AG09309 (cell line): ENCODE data around the gene PIK3IP1.

ENCODE experiments used
- DNase-seq: peaks from one replicate; pipeline ENCODE4 v3.0.0-alpha.2; 2010; ENCODE audit warnings: low read depth
- H3K4me3 ChIP-seq: 2 replicates; pipeline ENCODE4 v1.5.1; 2011; ENCODE audit warnings: mild to moderate bottlenecking, low read depth, low read length, moderate library complexity; ENCODE audit not compliant: control insufficient read depth
- TF ChIP-seq, protein P1 (sequence below): IDR thresholded peaks from 2 replicates; pipeline ENCODE4 v1.5.1; 2011; ENCODE audit warnings: mild to moderate bottlenecking, low read depth, low read length, inconsistent platforms; ENCODE audit not compliant: insufficient read depth, control insufficient read depth; ENCODE audit errors: missing control alignments

PIK3IP1 gene

DNA sequence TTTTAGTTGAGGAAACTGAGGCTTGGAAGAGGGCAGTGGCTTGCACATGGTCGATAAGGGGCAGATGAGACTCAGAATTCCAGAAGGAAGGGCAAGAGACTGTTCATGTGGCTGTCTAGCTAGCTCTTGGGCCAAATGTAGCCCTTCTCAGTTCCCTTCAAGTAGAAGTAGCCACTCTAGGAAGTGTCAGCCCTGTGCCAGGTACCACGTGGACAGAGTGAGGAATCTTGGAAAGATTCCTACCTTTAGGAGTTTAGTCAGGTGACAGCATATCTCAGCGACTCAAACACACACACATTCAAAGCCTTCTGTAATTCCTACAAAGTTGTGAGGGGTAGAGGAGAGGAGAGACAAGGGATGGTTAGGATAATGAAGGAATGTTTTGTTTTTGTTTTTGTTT is 18.3 kb downstream of the PIK3IP1 start:
- TF ChIP-seq, protein P1, sequence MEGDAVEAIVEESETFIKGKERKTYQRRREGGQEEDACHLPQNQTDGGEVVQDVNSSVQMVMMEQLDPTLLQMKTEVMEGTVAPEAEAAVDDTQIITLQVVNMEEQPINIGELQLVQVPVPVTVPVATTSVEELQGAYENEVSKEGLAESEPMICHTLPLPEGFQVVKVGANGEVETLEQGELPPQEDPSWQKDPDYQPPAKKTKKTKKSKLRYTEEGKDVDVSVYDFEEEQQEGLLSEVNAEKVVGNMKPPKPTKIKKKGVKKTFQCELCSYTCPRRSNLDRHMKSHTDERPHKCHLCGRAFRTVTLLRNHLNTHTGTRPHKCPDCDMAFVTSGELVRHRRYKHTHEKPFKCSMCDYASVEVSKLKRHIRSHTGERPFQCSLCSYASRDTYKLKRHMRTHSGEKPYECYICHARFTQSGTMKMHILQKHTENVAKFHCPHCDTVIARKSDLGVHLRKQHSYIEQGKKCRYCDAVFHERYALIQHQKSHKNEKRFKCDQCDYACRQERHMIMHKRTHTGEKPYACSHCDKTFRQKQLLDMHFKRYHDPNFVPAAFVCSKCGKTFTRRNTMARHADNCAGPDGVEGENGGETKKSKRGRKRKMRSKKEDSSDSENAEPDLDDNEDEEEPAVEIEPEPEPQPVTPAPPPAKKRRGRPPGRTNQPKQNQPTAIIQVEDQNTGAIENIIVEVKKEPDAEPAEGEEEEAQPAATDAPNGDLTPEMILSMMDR, result no peak
- H3K4me3 ChIP-seq, result no peak overlapping the region
- no peak for DNase-seq

DNA sequence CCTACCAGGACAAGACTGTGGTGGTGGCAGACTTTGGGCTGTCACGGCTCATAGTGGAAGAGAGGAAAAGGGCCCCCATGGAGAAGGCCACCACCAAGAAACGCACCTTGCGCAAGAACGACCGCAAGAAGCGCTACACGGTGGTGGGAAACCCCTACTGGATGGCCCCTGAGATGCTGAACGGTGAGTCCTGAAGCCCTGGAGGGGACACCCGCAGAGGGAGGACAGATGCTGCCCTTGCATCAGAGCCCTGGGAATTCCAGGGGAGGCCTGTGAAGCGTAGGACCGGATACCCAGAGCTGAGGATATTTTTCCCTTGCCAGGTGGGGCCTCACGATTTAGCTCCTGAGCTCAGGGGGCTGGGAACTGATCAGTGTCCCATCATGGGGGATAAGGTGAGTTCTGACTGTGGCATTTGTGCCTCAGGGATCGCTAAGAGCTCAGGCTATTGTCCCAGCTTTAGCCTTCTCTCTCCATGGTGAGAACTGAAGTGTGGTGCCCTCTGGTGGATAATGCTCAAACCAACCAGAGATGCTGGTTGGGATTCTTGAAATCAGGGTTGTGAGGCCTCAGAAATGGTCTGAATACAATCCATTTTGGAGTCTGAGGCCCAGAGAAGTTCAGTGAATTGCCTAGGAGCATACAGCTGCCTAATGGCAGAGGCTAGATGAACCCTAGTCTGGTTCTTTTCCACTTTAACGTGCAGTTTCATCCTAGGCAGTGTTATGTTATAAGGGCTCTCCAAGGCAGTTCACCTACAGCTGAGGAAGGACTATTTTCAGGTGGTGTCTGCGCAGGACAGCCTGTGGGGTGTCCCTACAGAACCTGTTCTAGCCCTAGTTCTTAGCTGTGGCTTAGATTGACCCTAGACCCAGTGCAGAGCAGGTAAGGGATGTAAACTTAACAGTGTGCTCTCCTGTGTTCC is 19.5 kb downstream of the PIK3IP1 start:
- no peak for DNase-seq
- TF ChIP-seq, protein P1, result peak; percentile 78
- no peak overlapping the region for H3K4me3 ChIP-seq

DNA sequence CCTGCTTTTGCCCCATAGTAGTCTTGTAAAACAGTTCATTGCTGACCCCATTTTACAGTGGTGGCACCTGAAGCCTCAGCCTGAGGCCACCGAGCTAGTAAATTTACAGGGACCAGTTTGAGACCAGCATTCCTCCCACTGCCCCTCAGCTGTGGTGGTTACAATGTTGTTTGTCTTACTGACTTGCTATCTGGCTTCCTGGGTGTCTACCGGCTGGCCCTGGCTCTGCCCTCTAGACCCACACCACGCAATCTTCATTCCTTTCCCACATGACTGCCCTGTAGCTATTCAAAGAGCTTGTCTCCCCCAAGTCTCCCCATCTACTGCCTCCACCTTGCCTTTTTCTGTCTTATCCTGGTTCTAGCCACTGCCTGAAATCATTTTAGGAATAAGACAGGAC is 20.8 kb downstream of the PIK3IP1 start:
- no peak overlapping the region for H3K4me3 ChIP-seq
- TF ChIP-seq, protein P1, result no peak
- DNase-seq, result no peak

DNA sequence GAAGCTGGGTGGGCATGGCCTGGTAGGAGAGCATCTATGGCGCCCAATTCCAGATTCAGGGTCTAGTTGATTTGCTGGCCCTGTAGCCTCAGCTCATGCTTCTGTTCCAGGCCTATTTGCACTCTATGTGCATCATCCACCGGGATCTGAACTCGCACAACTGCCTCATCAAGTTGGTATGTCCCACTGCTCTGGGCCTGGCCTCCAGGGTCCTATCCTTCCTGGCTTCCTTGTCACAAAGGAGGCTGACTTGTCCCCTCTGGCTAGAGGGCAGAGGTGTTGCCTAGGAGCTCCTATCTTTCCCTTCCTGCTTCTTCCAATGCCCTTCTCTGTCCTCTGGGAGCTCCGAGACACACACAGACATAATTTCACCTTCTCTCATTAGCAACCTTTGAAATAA is 21.3 kb downstream of the PIK3IP1 start:
- TF ChIP-seq, protein P1, result no peak
- H3K4me3 ChIP-seq, result no peak overlapping the region
- DNase-seq, result no peak

DNA sequence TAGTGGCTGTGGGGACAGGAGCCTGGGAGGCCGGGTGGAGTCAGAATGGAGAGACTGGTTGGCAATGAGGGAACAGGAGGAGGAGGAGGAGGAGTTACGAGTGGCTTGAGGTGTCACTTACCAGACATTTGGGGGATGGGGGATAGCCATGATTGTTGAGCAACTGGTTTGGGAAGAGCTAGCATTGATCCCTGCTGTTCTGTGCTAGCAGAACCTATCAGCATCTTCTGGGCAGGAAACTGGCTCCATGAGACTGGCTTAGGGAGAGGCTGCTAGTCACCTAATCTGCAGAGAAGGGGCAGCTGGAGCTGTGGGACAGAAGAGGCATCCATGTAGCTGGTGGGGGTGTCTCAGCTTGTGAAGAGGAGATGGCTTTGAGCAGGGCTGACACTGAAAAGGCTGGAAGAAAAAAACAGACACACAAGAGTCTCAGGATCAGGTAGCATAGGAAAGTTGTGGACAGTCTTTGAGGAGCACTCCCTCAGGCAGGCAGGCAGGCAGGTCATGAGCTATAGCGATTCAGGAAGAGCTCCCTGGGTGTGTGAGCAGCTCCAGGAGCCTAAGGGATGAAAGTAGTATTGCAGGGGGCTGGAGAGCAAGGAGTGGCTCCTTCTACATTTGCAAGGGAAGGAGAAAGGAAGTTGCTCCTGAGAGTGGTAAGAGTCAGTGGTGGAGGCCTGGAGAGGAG is 22.3 kb downstream of the PIK3IP1 start:
- DNase-seq, result no peak
- TF ChIP-seq, protein P1, result no peak
- H3K4me3 ChIP-seq, result no peak overlapping the region

DNA sequence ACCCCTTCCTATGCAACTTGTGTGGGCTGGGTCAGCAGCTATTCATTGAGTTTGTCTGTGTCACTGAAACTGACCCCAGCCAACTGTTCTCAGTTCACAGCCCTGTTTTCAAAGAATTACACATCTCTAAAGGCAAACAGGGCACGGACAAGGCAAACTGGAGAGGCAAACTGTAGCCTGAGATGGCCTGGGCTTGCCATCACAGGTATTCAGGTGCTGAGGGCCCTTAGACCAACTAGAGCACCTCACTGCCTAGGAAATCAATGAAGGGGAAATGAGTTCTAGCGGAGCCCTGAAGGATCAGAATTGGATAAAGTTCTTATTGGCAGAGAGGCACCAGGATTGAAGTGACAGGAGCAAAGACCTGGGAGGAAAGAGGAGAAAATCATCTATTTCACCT is 24.0 kb downstream of the PIK3IP1 start:
- no peak for DNase-seq
- TF ChIP-seq, protein P1, result no peak
- no peak overlapping the region for H3K4me3 ChIP-seq
